GM18907 (cell line): ENCODE measurements around the gene POLR1A.
A peak's percentile ranks its signal among the peaks of the same experiment; 100 is the strongest.

Experiments used
- ATAC-seq: cut with Tn5 transposase; IDR thresholded peaks from one replicate; pipeline ENCODE4 v1.9.1; 2021; ENCODE audit warnings: mild to moderate bottlenecking, moderate library complexity; ENCODE audit not compliant: unreplicated experiment

Gene POLR1A

GRCh38 chr2:86097114-86097896 lies 8.4 kb downstream of the POLR1A start:
- no peak for ATAC-seq

GRCh38 chr2:86094229-86094628 lies 11.5 kb downstream of the POLR1A start:
- no peak for ATAC-seq

- no peak for ATAC-seq
These were observed 17.5 kb downstream of the POLR1A start for GRCh38 chr2:86087936-86088850.

- no peak for ATAC-seq
These were observed 22.9 kb downstream of the POLR1A start for GRCh38 chr2:86082756-86083155.

- ATAC-seq: no peak
These were observed 24.0 kb downstream of the POLR1A start for GRCh38 chr2:86081724-86082123.

- peak; percentile 84 for ATAC-seq
These were observed 25.4 kb downstream of the POLR1A start for GRCh38 chr2:86079981-86080911.

GRCh38 chr2:86078774-86079545 lies 26.7 kb downstream of the POLR1A start:
- no peak for ATAC-seq

- no peak for ATAC-seq
These were observed 29.8 kb downstream of the POLR1A start for GRCh38 chr2:86075886-86076285.

- ATAC-seq: no peak
These were observed 30.9 kb downstream of the POLR1A start for GRCh38 chr2:86074811-86075210.

GRCh38 chr2:86074256-86074655 lies 31.4 kb downstream of the POLR1A start:
- no peak for ATAC-seq

- no peak for ATAC-seq
These were observed 32.5 kb downstream of the POLR1A start for GRCh38 chr2:86073225-86073624.

- peak; percentile 80 for ATAC-seq
These were observed 33.3 kb downstream of the POLR1A start for GRCh38 chr2:86072271-86072858.

GRCh38 chr2:86070868-86071267 lies 34.8 kb downstream of the POLR1A start:
- no peak for ATAC-seq

- no peak for ATAC-seq
These were observed 35.8 kb downstream of the POLR1A start for GRCh38 chr2:86069783-86070339.

- no peak for ATAC-seq
These were observed 36.5 kb downstream of the POLR1A start for GRCh38 chr2:86069091-86069685.

- no peak for ATAC-seq
These were observed 37.0 kb downstream of the POLR1A start for GRCh38 chr2:86068648-86069047.

- no peak for ATAC-seq
These were observed 37.5 kb downstream of the POLR1A start for GRCh38 chr2:86068136-86068588.

GRCh38 chr2:86066915-86067314 lies 38.8 kb downstream of the POLR1A start:
- no peak for ATAC-seq

GRCh38 chr2:86066007-86066578 lies 39.6 kb downstream of the POLR1A start:
- no peak for ATAC-seq
